Natural killer cell treated with Interleukin-12 subunit alpha and Interleukin-12 subunit beta and Interleukin-15 and Interleukin-18, amount 100 ng/mL, for 72 hours (primary cell): ENCODE measurements around the gene CITED4. TPM values are rescaled to one million over a fixed set of nuclear protein-coding genes. Genes with fewer than 3 reads are reported as not detected.

Source experiments
- ATAC-seq, 2 donors: fragments of 150-1000 bp; cut with Tn5 transposase in 1 of 2; sonication (Bioruptor Pico), chemical (Tn5 transposase) in 1 of 2; 2 replicates each; pipeline ENCODE4 v1.10.0; 2021
- DNase-seq: peaks from one replicate; pipeline ENCODE4 v3.0.0; 2022; ENCODE audit warnings: low spot score
- H3K27ac Mint-ChIP-seq, 2 donors: 1 replicate in 1 of 2; 2 replicates in 1 of 2; pipeline ENCODE4 v1.8.0; 2022; ENCODE audit warnings: mixed read lengths in 2 of 2, mild to moderate bottlenecking in 1 of 2, moderate library complexity in 1 of 2
- H3K27me3 Mint-ChIP-seq, 2 donors: 1 replicate in 1 of 2; 2 replicates in 1 of 2; pipeline ENCODE4 v1.8.0; 2022; ENCODE audit warnings: mixed read lengths in 2 of 2
- H3K36me3 Mint-ChIP-seq: one replicate; pipeline ENCODE4 v1.8.0; 2022; ENCODE audit warnings: mixed read lengths
- H3K4me1 Mint-ChIP-seq, 2 donors: 1 replicate in 1 of 2; 2 replicates in 1 of 2; pipeline ENCODE4 v1.8.0; 2022; ENCODE audit warnings: low read depth in 2 of 2, mixed read lengths in 2 of 2, mild to moderate bottlenecking in 1 of 2
- H3K4me3 Mint-ChIP-seq: one replicate; pipeline ENCODE4 v1.8.0; 2022; ENCODE audit warnings: mixed read lengths
- H3K9me3 Mint-ChIP-seq: 2 replicates; pipeline ENCODE4 v1.8.0; 2022; ENCODE audit warnings: mixed read lengths
- total RNA-seq, 2 donors: library from RNA; stranded (reverse); gene quantifications; one replicate each; pipeline ENCODE4 v1.2.3, GENCODE V29; 2022

The CITED4 gene
- total RNA-seq, 2 donors from 2014 or later = 2.5 to 3.5 TPM

DNA sequence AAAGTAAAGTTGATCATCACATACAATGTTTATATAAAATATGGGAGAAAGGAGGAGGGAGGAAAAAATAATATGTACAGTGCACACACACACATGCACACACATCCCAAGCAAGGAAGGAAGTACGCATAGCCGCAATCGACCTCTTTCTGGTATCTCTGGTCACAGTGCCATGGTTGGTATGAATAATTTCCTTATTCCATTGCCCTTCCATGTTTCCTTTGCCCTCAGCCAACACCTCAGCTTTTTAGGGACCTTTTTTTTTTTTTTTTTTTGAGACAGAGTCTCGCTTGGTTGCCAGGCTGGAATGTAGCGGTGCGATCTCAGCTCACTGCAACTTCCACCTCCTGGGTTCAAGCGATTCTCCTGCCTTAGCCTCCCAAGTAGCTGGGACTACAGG lies 20.6 kb downstream of the CITED4 start:
- no peaks in the 10 kb centered on the region for H3K9me3 Mint-ChIP-seq
- DNase-seq (no peak), ATAC-seq (no peak)
- no peak overlapping the region for H3K4me3 Mint-ChIP-seq
- H3K36me3 Mint-ChIP-seq = peaks cover 5% of the 10 kb centered on the region
- H3K27ac Mint-ChIP-seq = no peak overlapping the region
- no peaks in the 10 kb centered on the region for H3K27me3 Mint-ChIP-seq
- H3K4me1 Mint-ChIP-seq = peaks cover 12 to 17% of the 10 kb centered on the region in 2 donors

- ATAC-seq (no peak), DNase-seq (no peak)
- H3K27me3 Mint-ChIP-seq = no peaks in the 10 kb centered on the region
- H3K9me3 Mint-ChIP-seq = no peaks in the 10 kb centered on the region
- peaks cover 5% of the 10 kb centered on the region for H3K36me3 Mint-ChIP-seq
- H3K27ac Mint-ChIP-seq = no peak overlapping the region
- H3K4me3 Mint-ChIP-seq = no peak overlapping the region
- H3K4me1 Mint-ChIP-seq = peaks cover 12 to 15% of the 10 kb centered on the region in 2 donors
Observed at GRCh38 chr1:40840526-40841323, 21.4 kb downstream of the CITED4 start.

DNA sequence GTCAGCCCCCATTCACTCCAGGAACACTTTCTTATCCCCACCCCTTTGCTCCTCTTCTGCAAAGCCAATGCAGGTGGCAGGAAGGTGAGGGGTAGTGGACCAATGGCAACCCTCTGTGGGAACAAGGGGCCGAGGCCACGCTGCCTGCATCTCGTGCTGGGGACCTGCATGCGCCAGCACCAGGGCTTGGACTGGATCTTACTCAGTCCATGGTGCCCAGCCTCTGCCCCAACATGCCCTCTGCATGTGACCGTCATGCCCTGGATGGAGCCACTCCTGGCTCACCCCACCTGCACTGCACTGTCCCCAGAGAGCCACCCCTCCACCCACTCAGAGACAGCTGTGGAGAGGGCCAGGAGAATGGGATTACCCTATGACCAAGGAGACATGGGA lies 22.2 kb downstream of the CITED4 start:
- H3K36me3 Mint-ChIP-seq = peaks cover 5% of the 10 kb centered on the region
- H3K9me3 Mint-ChIP-seq = no peaks in the 10 kb centered on the region
- no peak overlapping the region for H3K4me3 Mint-ChIP-seq
- H3K27me3 Mint-ChIP-seq = no peaks in the 10 kb centered on the region
- no peak for DNase-seq
- no peak overlapping the region for H3K27ac Mint-ChIP-seq
- H3K4me1 Mint-ChIP-seq = peaks cover 7 to 8% of the 10 kb centered on the region in 2 donors
- ATAC-seq = no peak

GRCh38 chr1:40838980-40839942 lies 22.9 kb downstream of the CITED4 start:
- Mint-ChIP-seq H3K27me3 (no peaks in the 10 kb centered on the region), H3K9me3 (no peaks in the 10 kb centered on the region), H3K4me3 (no peak overlapping the region), H3K27ac (no peak overlapping the region), H3K36me3 (peaks cover 5% of the 10 kb centered on the region), H3K4me1 (peaks cover 5 to 7% of the 10 kb centered on the region in 2 donors)
- ATAC-seq (no peak), DNase-seq (no peak)

GRCh38 chr1:40838045-40838979 lies 23.9 kb downstream of the CITED4 start:
- Mint-ChIP-seq H3K9me3 (no peaks in the 10 kb centered on the region), H3K27ac (no peak overlapping the region), H3K4me1 (peaks cover 5 to 7% of the 10 kb centered on the region in 2 donors), H3K4me3 (no peak overlapping the region), H3K36me3 (peaks cover 5% of the 10 kb centered on the region), H3K27me3 (no peaks in the 10 kb centered on the region)
- ATAC-seq = peak in 1 of 2 donors; percentile 17
- no peak for DNase-seq

- H3K27ac Mint-ChIP-seq = no peak overlapping the region
- H3K27me3 Mint-ChIP-seq = no peaks in the 10 kb centered on the region
- no peaks in the 10 kb centered on the region for H3K9me3 Mint-ChIP-seq
- no peak for DNase-seq
- no peak for ATAC-seq
- H3K36me3 Mint-ChIP-seq = peaks cover 5% of the 10 kb centered on the region
- peaks cover 5 to 7% of the 10 kb centered on the region in 2 donors for H3K4me1 Mint-ChIP-seq
- no peak overlapping the region for H3K4me3 Mint-ChIP-seq
Observed at GRCh38 chr1:40837601-40838000, 24.6 kb downstream of the CITED4 start.

- peaks cover 5 to 7% of the 10 kb centered on the region in 2 donors for H3K4me1 Mint-ChIP-seq
- H3K27ac Mint-ChIP-seq = no peak overlapping the region
- no peak for DNase-seq
- ATAC-seq = no peak
- H3K4me3 Mint-ChIP-seq = no peak overlapping the region
- H3K36me3 Mint-ChIP-seq = no peaks in the 10 kb centered on the region
- H3K9me3 Mint-ChIP-seq = no peaks in the 10 kb centered on the region
- no peaks in the 10 kb centered on the region for H3K27me3 Mint-ChIP-seq
Observed at GRCh38 chr1:40836283-40836682, 25.9 kb downstream of the CITED4 start.

GRCh38 chr1:40834968-40835545 lies 27.1 kb downstream of the CITED4 start:
- Mint-ChIP-seq H3K27ac (no peak overlapping the region), H3K27me3 (no peaks in the 10 kb centered on the region), H3K9me3 (no peaks in the 10 kb centered on the region), H3K36me3 (no peaks in the 10 kb centered on the region), H3K4me3 (no peak overlapping the region), H3K4me1 (no peaks in the 10 kb centered on the region)
- DNase-seq (no peak), ATAC-seq (no peak)

DNA sequence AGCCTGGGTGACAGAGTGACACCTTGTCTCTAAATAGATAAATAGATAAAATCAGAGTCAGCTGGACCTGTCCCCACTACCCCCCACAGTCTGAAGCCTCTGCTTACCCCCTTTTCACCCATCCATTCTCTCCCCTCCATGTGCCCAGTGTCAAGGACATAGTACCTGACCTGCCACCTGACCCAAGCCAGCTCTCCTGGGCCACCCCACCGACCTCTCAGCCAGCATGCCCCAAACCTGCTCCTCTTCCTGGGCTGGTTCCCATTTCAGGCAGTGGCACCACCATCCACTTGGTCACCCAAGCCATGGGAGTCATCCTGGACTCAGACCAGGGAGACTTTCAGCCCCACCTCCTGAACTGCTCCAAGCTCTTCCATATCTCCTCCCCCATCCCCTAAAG lies 28.2 kb downstream of the CITED4 start:
- Mint-ChIP-seq H3K36me3 (no peaks in the 10 kb centered on the region), H3K4me3 (no peak overlapping the region), H3K27ac (no peak overlapping the region), H3K27me3 (no peaks in the 10 kb centered on the region), H3K4me1 (no peaks in the 10 kb centered on the region), H3K9me3 (no peaks in the 10 kb centered on the region)
- DNase-seq (no peak), ATAC-seq (no peak)

GRCh38 chr1:40831001-40831732 lies 31.0 kb downstream of the CITED4 start:
- Mint-ChIP-seq H3K9me3 (no peaks in the 10 kb centered on the region), H3K27ac (no peak overlapping the region), H3K36me3 (no peaks in the 10 kb centered on the region), H3K4me1 (peaks cover 1 to 5% of the 10 kb centered on the region in 2 donors), H3K27me3 (no peaks in the 10 kb centered on the region), H3K4me3 (no peak overlapping the region)
- ATAC-seq (no peak), DNase-seq (no peak)

- Mint-ChIP-seq H3K36me3 (no peaks in the 10 kb centered on the region), H3K27me3 (no peaks in the 10 kb centered on the region), H3K4me3 (no peak overlapping the region), H3K4me1 (peaks cover 4 to 9% of the 10 kb centered on the region in 2 donors), H3K27ac (no peak overlapping the region), H3K9me3 (no peaks in the 10 kb centered on the region)
- DNase-seq = no peak
- no peak for ATAC-seq
Observed at GRCh38 chr1:40830419-40830943, 31.7 kb downstream of the CITED4 start.

GRCh38 chr1:40829631-40830245 lies 32.4 kb downstream of the CITED4 start:
- Mint-ChIP-seq H3K27ac (no peak overlapping the region), H3K4me3 (no peak overlapping the region), H3K36me3 (no peaks in the 10 kb centered on the region), H3K27me3 (no peaks in the 10 kb centered on the region), H3K9me3 (no peaks in the 10 kb centered on the region), H3K4me1 (peaks cover 10 to 14% of the 10 kb centered on the region in 2 donors)
- ATAC-seq (no peak), DNase-seq (no peak)
